A172 (cell line): ENCODE results near the gene TFDP2. TPM values are rescaled to one million over a fixed set of nuclear protein-coding genes. Genes with fewer than 3 reads are reported as not detected.
"Not testable (repeated sequence)": the region's sequence is repeated elsewhere in the genome, so short reads cannot be mapped to it uniquely, and the experiment has no call there.

Experiments used
- DNase-seq: peaks from one replicate; pipeline ENCODE4 v3.0.0-alpha.2; 2015; ENCODE audit warnings: low spot score
- total RNA-seq: library from RNA; depleted of rRNA; stranded (reverse); fragments of >200 nt; shearing (Covaris generic); gene quantifications from 2 replicates; pipeline ENCODE4 v1.2.3, GENCODE V29; 2014

Gene TFDP2
- total RNA-seq, 1 experiment from 2014 or later, result 76.4 TPM

DNA sequence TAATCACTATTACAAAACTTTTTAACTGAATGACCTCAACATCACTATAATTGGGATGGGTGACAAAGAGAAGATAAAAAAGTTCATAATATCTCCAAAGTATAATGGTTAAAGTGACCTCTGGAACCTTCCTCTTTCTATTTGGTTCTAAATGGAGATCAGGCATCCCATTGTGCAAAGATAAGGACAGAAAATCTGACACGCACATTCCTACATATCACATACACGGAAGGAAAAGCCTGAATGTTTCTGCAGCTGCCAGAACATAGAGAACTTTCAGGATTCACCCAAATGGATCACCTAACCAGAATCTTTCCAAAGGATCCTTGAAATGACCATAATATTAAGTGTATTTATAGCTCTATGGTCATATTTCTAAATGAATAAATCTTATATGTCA lies 128.2 kb downstream of the TFDP2 start:
- DNase-seq, result no peak

- peak; percentile 16 for DNase-seq
Measured at GRCh38 chr3:142019794-142020320, 129.5 kb downstream of the TFDP2 start.

GRCh38 chr3:142013993-142014392 lies 135.4 kb downstream of the TFDP2 start:
- DNase-seq, result no peak

DNA sequence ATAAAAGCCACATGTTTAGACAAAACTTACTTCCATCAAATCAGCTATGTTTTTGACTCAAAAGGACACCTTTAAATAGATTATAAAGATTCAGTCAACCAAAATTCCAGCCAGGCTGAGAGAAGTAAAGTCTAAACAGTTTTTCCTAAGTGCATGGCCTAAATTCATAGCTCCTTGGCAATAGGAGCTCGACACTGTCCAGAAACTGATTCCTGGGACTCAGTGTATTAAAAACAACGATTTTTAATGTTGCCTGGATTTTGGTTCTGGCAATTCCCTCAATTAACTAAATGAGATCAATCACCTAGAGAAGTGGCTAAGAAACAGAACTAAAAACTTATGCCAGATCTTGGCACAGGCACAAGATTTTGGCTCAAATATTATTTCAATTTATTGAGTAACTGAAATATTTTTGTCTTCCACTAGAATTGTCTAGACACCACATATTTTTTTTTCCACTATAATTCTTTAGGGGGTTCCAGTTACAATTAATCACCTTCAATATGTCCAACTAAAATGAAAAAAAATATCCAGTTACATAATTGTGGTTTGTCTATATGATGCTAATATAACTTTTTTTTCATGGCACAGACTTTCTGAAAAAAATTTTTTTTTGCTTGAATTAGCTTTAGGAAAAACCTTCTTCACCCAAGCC lies 135.9 kb downstream of the TFDP2 start:
- no peak for DNase-seq

DNA sequence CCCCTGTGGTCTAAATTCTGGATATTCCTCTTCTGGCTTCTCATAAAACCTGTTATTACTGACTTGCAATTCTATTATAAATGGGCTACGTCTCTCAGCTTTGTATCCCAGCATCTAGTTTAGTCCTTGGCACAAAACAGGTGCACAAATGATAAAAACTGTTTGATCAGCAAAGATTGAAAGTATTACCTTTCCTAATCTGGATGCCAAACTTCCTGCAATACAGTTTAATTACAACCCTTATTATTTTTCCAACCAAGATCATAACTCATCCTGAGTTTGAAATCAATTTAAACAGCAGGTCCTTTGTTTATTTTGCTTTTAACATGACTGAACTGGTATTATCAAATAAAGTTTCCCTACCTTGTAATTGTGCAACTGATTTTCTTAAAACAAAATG lies 140.3 kb downstream of the TFDP2 start:
- no peak for DNase-seq

- no peak for DNase-seq
Measured at GRCh38 chr3:142007710-142008399, 141.5 kb downstream of the TFDP2 start.

DNA sequence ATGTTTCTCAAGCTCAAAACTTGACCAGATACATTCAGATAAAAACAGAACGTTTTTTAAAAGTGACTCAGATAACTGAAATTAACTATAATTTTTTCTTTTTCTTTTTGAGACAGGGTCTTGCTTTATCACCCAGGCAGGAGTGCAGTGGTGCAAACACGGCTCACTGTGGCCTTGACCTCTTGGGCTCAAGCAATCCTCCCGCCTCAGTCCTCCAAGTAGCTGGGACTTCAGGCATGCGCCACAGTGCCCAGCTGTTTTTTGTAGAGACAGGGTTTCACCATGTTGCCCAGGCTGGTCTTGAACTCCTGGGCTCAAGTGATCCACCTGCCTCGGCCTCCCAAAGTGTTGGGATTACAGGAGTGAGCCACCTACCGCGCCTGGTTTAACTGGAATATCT lies 144.4 kb downstream of the TFDP2 start:
- not testable (repeated sequence) for DNase-seq

DNA sequence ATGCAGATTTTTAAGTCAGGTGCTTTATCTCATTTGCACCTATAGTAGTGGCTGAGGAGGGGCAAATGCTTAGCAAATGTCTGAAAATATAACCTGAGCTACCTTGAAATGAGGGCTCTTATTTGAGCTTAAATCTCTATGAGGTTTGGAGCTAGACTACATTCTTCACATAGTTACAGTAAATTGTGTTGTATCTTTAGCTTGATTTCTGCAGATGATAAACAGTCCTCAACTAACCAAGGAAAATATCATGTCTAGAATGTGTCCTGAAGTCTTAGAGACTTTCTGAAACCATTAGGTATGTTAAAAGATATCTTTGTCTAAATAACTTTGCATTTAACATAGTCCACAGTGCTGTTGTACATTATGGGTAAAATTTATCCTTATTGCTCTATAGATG lies 145.3 kb downstream of the TFDP2 start:
- DNase-seq, result no peak

DNA sequence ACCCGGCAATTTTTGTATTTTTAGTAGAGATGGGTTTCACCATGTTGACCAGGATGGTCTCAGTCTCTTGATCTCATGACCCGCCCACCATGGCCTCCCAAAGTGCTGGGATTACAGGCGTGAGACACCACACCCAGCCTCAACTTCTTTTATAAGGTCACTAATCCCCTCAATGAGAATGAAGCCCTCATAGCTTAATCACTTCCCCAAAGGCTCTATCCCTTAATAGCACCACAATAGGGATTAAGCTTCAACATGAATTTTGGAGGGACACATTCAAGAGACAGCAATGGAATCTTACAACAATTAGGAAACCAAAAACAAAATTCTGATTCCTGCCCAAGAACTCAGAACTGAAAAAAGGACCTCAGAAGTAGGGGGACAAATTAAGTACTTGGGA lies 146.1 kb downstream of the TFDP2 start:
- no peak for DNase-seq

GRCh38 chr3:142000325-142000870 lies 148.9 kb downstream of the TFDP2 start:
- DNase-seq, result no peak

- peak; percentile 26 for DNase-seq
Measured at GRCh38 chr3:141998669-141999290, 150.6 kb downstream of the TFDP2 start.

DNA sequence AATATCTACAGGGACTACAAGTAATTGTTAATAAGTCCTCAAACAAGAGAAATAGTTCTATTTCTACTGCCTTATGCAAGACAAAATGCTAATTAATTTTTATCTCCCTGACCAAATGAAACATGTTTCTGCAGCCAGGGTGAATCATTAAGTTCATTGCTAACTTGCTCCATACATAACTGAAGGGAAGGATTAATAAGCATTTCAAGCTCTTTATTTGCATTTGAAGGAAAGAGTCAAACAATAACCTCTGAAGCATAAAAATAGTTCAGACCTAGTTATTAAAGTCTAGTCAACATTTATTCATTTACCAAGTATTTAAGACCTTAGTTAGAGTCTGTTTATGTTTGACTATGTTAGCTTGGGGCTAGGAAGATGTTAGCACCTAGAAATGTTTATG lies 152.9 kb downstream of the TFDP2 start:
- no peak for DNase-seq

DNA sequence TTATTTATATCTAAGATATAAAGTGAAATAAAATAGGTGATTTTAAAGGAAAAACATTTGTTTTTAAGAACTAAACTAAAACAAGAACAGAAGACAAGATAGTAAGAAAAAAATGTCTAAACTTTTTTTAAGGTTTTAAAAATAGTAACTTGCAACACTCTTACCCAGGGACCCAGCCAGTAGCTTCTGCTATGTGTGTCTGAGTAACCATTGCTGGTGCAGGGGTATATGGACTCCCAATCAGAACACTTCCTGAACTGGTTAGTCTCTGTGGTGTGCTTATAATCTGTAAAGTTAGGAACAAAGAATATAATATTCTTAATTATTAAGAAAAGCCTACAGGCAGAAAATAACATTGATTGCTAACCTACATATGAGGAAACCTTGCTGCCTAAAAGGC lies 154.5 kb downstream of the TFDP2 start:
- no peak for DNase-seq

GRCh38 chr3:141992512-141992911 lies 156.8 kb downstream of the TFDP2 start:
- DNase-seq, result no peak

DNA sequence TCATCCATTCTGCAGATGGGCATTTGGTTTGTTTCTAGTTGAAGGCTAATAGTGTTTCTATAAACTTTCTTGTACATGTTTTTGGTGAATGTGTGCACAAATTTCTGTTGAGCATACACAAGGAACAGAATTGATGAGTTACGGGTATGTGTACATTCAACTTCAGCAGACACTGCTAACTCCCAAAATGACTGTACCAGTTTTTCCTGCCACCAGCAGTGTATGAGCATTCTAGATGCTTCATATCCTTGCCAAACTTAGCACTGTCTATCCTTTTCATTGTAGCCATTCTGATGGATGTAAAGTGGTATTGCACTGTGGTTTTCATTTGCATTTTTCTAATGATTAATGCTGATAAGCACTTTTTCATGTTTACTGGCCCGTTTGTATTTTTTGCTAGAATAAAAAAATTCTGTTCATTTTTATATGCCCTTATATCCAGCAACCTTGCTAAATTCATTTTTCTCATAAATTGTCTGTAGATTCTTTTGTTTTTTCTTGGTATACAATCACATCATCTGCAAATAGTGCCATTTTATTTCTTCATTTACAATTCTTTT lies 162.7 kb downstream of the TFDP2 start:
- DNase-seq, result no peak

GRCh38 chr3:141981084-141981483 lies 168.3 kb downstream of the TFDP2 start:
- DNase-seq, result no peak

GRCh38 chr3:141979050-141979671 lies 170.2 kb downstream of the TFDP2 start:
- peak; percentile 94 for DNase-seq

GRCh38 chr3:141974777-141975176 lies 174.6 kb downstream of the TFDP2 start:
- DNase-seq, result not testable (repeated sequence)

DNA sequence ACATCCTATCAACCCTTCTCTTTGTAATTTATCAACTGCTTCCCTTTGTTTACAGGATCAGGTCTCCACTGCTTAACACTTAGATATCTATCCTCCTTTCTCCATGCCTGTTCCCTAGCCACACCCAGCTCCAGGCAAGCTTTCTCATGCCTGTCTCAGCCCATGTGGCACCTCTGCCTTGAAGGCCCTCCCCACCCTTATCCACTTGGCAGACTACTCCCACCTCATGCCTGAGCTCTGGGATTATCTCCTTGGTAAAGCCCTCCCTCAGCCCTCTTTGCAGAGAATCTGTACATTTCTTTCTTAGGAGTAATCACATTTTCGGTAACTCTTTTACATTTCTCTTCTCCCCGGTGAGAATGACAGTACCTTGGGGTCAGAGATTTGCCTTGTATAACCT lies 176.9 kb downstream of the TFDP2 start:
- no peak for DNase-seq

DNA sequence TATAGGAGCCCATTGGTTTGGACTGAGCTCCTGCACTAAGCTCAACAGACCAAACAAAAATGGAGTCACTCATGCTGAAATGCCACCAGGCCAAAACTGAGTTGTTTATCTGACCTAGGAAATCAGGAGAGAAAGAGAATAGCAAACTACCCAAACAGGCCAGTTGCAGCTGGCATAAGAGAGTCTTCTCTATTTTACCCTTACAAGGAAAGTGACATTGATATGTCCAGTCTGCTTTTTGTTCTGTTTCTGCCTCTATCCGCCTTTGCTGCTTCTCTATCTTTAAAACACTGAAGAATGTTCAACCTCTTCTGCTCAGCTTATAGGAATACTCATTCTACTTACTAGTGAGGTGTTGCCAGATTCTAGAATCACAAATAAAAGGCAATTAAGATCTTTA lies 177.8 kb downstream of the TFDP2 start:
- DNase-seq, result no peak

GRCh38 chr3:141969711-141970110 lies 179.6 kb downstream of the TFDP2 start:
- no peak for DNase-seq

DNA sequence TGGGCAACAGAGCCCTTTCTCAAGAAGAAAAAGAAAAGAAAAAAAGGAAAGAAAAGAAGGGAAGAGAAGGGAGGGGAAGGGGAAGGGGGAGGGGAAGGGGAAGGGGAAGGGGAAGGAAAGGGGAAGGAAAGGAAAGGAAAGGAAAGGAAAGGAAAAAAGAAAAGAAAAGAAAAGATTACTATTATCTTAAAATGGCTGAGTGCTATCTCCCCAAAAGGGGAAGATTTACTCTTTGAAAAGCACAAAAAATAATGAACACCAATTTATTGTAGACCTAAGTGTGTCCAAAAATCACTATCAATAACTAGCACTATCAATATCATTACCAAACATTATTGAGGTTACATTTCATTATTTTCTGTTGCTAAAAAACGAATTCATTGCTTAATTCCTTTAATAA lies 183.9 kb downstream of the TFDP2 start:
- DNase-seq, result no peak
